Ovary (tissue), 9 donors: ENCODE measurements around the gene ARHGAP10. TPM values are rescaled to one million over a fixed set of nuclear protein-coding genes. Genes with fewer than 3 reads are reported as not detected.

Experiments used
- DNase-seq, 5 donors: peaks; one replicate each; pipeline ENCODE4 v3.0.0-alpha.2; 2019 to 2020
- H3K27ac ChIP-seq, 2 donors: fragments of 200-600 bp; one replicate each; pipeline versions ENCODE4 v1.5.1 to v1.8.0; 2019 to 2022
- H3K27me3 ChIP-seq: fragments of 200-600 bp; one replicate; pipeline ENCODE4 v1.8.0; 2022
- H3K36me3 ChIP-seq: fragments of 200-600 bp; sonication (generic); one replicate; pipeline ENCODE4 v1.5.1; 2019
- H3K4me1 ChIP-seq: one replicate; pipeline ENCODE4 v1.8.1; 2013; ENCODE audit warnings: mild to moderate bottlenecking, moderate library complexity; ENCODE audit not compliant: insufficient read depth
- H3K4me3 ChIP-seq: fragments of 200-600 bp; sonication (generic); one replicate; pipeline ENCODE4 v1.5.1; 2017
- H3K9me3 ChIP-seq, 2 donors: fragments of 200-600 bp in 1 of 2; sonication (generic) in 1 of 2; one replicate each; pipeline versions ENCODE4 v1.5.1 to v1.8.1; 2013 to 2019; ENCODE audit warnings: mild to moderate bottlenecking in 1 of 2, moderate library complexity in 1 of 2
- EP300 ChIP-seq: sonication (generic); formaldehyde crosslinking; IDR thresholded peaks from one replicate; pipeline ENCODE4 v1.6.1; 2017; ENCODE audit warnings: antibody characterized with exemption
- POLR2A ChIP-seq: fragments of 450-650 bp; IDR thresholded peaks from one replicate; pipeline ENCODE4 v1.6.1; 2017; ENCODE audit warnings: antibody characterized with exemption, mild to moderate bottlenecking, moderate library complexity
- WGBS, 3 donors: extraction: QIAGEN DNeasy Blood & Tissue Kit in 1 of 3; methylation state at CpG; one replicate each; pipeline versions ENCODE4 v1.1.5 to v1.1.7; 2013 to 2017; 5-methylcytosine and 5-hydroxymethylcytosine counted together
- intact Hi-C, 4 donors: fragments of 100-400 bp; cut with DNase I; formaldehyde crosslinking; loops; one replicate each; pipeline versions ENCODE4 v1.11.0 to v1.15.1; 2022 to 2023
- polyA plus RNA-seq, 2 donors: library from polyadenylated mRNA; stranded (reverse); fragments of 200-250 nt in 1 of 2; fragments of 350-450 nt in 1 of 2; fragmentation: Illumina TruSeq in 1 of 2; extraction: RNeasy Lipid Tissue Mini Kit (QIAGEN cat#74804) in 1 of 2; gene quantifications; one replicate each; pipeline ENCODE4 v1.2.3, GENCODE V29; 2013 to 2014
- total RNA-seq, 7 donors: library from RNA; depleted of rRNA in 2 of 7; stranded (reverse); fragments of >200 nt in 2 of 7; fragmentation: NEBNext Ultra II Directional in 3 of 7; extraction: Animal tissue kit (Norgen Biotek cat#: 25700) in 3 of 7; gene quantifications; one replicate each; pipeline versions ENCODE4 v1.1.0 to v1.2.4, GENCODE V29; 2016 to 2023
- TF ChIP-seq, protein P1 (sequence below), 3 donors: fragments of 450-650 bp in 2 of 3; fragments of 200-600 bp in 1 of 3; IDR thresholded peaks; one replicate each; pipeline versions ENCODE4 v1.5.1 to v1.8.0; 2016 to 2022; ENCODE audit warnings: antibody characterized with exemption in 3 of 3, mild to moderate bottlenecking in 1 of 3
- donor health status: DM: no; HTN: no; CAD: no; lungs with moderate emphysema.
- donor health status: DM: no; HTN: no; CAD: no.
- donor health status: Bipolar disorder and iron deficiency.
- donor health status: DM: yes; HTN: yes; CAD: no.
- donor health status: DM: no; HTN: no; CAD: no.
- donor health status: DM: yes; HTN: yes; CAD: no.

Gene ARHGAP10
- total and polyA plus RNA-seq, 9 donors, result 37.1 to 76.7 (median 63.8) TPM

DNA sequence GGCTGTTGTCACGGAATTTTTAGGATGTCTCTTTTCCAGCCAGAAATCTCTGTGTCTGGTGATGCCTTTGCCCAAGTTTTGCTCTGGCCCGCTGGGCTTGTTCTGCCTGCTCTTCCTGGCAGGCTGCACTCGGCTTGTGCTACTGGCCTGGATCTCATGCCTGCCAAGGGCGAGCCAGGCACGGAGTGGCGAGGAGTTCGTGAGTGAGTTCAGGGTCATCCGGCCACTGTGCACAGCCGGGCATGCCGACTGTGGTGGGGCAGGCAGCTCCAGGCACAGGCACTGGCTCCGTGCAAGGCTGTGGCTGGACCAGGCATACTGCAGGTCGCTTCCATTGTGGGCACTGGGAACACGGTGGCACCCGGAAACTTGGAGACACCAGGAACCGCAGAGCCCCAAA, 129.1 kb downstream of the ARHGAP10 start:
- Histone ChIP-seq H3K4me1 (peaks cover 23% of the 10 kb centered on the region), H3K27me3 (no peaks in the 10 kb centered on the region), H3K4me3 (no peak overlapping the region), H3K9me3 (no peaks in the 10 kb centered on the region), H3K36me3 (no peaks in the 10 kb centered on the region), H3K27ac (no peak overlapping the region)
- WGBS, 3 donors, result 88 to 95% (median 92%) methylated on average over 14 to 15 of the region's 15 CpGs
- TF ChIP-seq EP300, result no peak
- TF ChIP-seq, protein P1, sequence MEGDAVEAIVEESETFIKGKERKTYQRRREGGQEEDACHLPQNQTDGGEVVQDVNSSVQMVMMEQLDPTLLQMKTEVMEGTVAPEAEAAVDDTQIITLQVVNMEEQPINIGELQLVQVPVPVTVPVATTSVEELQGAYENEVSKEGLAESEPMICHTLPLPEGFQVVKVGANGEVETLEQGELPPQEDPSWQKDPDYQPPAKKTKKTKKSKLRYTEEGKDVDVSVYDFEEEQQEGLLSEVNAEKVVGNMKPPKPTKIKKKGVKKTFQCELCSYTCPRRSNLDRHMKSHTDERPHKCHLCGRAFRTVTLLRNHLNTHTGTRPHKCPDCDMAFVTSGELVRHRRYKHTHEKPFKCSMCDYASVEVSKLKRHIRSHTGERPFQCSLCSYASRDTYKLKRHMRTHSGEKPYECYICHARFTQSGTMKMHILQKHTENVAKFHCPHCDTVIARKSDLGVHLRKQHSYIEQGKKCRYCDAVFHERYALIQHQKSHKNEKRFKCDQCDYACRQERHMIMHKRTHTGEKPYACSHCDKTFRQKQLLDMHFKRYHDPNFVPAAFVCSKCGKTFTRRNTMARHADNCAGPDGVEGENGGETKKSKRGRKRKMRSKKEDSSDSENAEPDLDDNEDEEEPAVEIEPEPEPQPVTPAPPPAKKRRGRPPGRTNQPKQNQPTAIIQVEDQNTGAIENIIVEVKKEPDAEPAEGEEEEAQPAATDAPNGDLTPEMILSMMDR (IDR thresholded peaks at IDR 0.05), result no peak
- DNase-seq, result no peak
- intact Hi-C loops, result loop anchor here in 2 of 4 donors (5.0 kb wide), 2 partner anchors 34 to 144 kb away; no protein-coding TSS in a partner anchor

DNA sequence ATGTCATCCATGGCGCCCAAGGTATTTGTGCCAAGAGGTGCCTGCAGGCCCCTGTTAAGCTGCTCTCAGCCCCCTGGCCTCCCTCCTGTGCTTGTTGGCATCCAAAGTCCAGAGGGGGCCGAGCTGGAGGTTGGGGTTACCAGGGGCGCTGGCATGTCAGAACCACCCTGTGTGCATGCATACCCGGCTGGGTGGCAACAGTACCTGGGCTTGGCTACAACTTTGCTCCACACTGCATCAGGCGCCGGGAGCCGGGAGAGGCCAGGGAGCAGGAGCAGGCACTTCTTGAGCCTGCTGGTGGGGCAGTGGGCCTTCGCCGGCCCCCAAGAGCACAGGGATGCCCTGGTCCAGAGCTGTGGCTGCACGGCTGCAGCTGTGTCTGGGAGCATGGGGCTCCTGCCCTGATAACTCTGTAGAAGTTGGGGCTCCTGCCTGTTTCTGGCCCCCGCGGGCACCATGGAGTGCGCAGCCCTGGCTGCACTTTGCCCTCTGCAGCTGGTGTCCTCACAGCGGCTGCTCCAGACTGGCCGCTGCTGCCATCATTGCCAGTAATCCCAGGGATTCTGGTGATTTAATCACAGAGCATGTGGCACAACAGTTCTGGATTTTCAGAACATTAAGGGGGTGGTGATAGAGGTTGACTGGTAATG, 130.3 kb downstream of the ARHGAP10 start:
- H3K27ac ChIP-seq, result no peak overlapping the region
- H3K36me3 ChIP-seq, result no peaks in the 10 kb centered on the region
- no peak for TF ChIP-seq POLR2A
- TF ChIP-seq, protein P1 (IDR thresholded peaks at IDR 0.05), result no peak
- TF ChIP-seq EP300, result no peak
- no peaks in the 10 kb centered on the region for H3K9me3 ChIP-seq
- H3K27me3 ChIP-seq, result no peaks in the 10 kb centered on the region
- H3K4me3 ChIP-seq, result no peak overlapping the region
- peak in 1 of 5 donors; percentile 33 for DNase-seq
- WGBS, 3 donors, result 86 to 95% (median 90%) methylated on average over 9 to 15 of the region's 15 CpGs
- H3K4me1 ChIP-seq, result peaks cover 20% of the 10 kb centered on the region
- intact Hi-C loops, result loop anchor here in 2 of 4 donors (5.0 kb wide), 2 partner anchors 35 to 145 kb away; no protein-coding TSS in a partner anchor

DNA sequence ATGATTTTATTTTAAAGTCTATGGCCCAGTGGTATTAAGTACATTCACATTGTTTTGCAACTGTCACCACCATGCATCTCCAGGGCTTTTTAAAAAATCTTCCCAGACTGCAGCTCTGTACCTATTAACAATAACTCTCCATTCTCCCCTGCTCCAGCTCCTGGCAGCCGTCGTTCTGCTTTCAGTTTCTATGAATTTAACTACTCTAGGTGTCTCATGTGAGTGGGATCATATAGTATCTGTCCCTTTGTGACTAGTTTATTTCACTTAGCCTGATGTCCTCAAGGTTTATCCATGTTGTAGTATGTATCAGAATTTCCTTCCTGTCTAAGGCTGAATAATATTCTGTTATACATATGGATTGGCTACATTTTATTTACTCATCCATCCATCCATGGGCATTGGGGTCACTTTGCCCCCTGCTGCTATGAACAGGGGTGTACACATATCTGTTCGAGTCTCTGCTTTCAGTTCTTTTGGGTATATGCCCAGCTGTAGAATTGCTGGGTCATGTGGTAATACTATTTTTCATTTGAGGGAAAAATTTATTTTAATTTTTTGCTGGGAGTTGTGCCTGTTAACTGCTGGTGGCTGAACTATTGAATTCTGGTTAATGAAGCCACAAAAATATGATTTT, 131.3 kb downstream of the ARHGAP10 start:
- 18 to 22% (median 20%) methylated on average over 3 of the region's 3 CpGs for WGBS, 3 donors
- TF ChIP-seq, protein P1 (IDR thresholded peaks at IDR 0.05), result peak in 1 of 3 donors; percentile 16
- no peak for TF ChIP-seq POLR2A
- no peak for TF ChIP-seq EP300
- Histone ChIP-seq H3K9me3 (no peaks in the 10 kb centered on the region), H3K36me3 (no peaks in the 10 kb centered on the region), H3K4me1 (peaks cover 20% of the 10 kb centered on the region), H3K27me3 (no peaks in the 10 kb centered on the region), H3K27ac (peak overlapping the region in 1 of 2 donors; percentile 14), H3K4me3 (no peak overlapping the region)
- DNase-seq, result no peak
- intact Hi-C loops, result loop anchor here in 2 of 4 donors (5.0 kb wide), 2 partner anchors 36 to 146 kb away; no protein-coding TSS in a partner anchor

DNA sequence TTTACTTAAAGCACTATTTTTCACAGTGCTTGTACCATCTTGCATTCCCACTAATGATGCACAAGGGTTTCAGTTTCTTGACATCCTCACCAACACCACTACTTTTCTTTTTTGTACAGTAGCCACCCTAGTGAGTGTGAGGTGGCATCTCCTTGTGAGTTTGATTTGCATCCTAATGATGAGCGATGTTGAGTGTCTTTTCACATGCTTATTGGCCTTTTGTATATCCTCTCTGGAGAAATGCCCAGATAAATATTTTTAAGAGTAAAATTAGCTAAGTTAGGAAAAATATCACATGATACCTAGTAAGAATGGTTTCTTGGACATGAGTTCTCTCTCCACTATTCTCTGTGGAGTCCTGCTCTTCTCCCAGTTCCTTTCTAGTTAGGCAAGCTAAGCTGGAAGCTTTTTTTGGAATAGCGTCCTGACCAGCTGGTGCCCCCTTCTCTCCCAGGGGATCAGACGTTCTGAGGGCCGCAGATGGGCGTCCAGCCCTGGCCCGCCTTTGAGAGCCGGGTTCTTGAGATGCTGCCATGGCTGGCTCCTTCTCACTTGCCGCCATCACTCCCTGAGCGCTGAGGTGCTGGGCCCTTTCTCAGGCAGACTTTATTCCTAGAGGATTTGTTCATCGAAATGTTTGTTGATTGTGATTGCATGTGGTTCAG, 132.1 kb downstream of the ARHGAP10 start:
- WGBS, 3 donors, result 58 to 61% (median 59%) methylated on average over 10 of the region's 10 CpGs
- peaks cover 18% of the 10 kb centered on the region for H3K4me1 ChIP-seq
- no peaks in the 10 kb centered on the region for H3K9me3 ChIP-seq
- H3K27me3 ChIP-seq, result no peaks in the 10 kb centered on the region
- H3K4me3 ChIP-seq, result no peak overlapping the region
- DNase-seq, result peak in 4 of 5 donors; percentile 34 to 59 (median 42)
- intact Hi-C loops, result loop anchor here in 2 of 4 donors (5.0 kb wide), 2 partner anchors 37 to 147 kb away; no protein-coding TSS in a partner anchor
- H3K27ac ChIP-seq, result peak overlapping the region in 1 of 2 donors; percentile 67
- TF ChIP-seq POLR2A (no peak), EP300 (no peak)
- TF ChIP-seq, protein P1 (IDR thresholded peaks at IDR 0.05), result no peak
- H3K36me3 ChIP-seq, result no peaks in the 10 kb centered on the region
